ENCODE measurements around the gene PKIB.

DNA sequence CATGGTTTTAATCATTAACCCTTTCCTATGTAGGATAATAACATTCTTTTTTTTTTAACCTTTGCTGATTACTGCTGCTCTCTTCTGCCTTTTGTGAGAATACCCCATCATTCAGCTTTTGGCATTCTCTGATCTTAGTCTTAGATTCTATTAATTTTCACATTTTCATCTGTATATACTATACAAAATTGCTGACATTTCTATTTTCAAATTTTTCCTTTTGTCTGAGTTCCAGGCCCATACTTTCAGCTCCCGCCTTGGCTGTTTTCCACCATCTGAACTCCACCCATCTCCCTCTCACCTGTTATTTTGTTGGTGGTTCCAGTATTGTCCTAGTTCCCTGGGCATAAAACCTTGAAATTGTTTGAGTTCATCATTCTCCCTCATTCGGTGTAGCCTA, 59.2 kb downstream of the PKIB start:
- TF ChIP-seq, protein P1, sequence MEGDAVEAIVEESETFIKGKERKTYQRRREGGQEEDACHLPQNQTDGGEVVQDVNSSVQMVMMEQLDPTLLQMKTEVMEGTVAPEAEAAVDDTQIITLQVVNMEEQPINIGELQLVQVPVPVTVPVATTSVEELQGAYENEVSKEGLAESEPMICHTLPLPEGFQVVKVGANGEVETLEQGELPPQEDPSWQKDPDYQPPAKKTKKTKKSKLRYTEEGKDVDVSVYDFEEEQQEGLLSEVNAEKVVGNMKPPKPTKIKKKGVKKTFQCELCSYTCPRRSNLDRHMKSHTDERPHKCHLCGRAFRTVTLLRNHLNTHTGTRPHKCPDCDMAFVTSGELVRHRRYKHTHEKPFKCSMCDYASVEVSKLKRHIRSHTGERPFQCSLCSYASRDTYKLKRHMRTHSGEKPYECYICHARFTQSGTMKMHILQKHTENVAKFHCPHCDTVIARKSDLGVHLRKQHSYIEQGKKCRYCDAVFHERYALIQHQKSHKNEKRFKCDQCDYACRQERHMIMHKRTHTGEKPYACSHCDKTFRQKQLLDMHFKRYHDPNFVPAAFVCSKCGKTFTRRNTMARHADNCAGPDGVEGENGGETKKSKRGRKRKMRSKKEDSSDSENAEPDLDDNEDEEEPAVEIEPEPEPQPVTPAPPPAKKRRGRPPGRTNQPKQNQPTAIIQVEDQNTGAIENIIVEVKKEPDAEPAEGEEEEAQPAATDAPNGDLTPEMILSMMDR (IDR thresholded peaks at IDR 0.05; ENCODE audit: extremely low read depth in 1 of 2, insufficient read depth in 1 of 2, low read depth in 1 of 2, low read length in 2 of 2), result no peak
- TF ChIP-seq JUN (IDR thresholded peaks at IDR 0.05; ENCODE audit: borderline replicate concordance, insufficient read depth, insufficient read length, low read depth) (no peak), EZH2 (IDR thresholded peaks at IDR 0.05; ENCODE audit: borderline replicate concordance, low read depth, low read length, severe bottlenecking) (no peak), GATA2 (IDR thresholded peaks at IDR 0.05; ENCODE audit: insufficient read depth, insufficient read length, low read depth, low read length) (no peak), POLR2A (IDR thresholded peaks at IDR 0.05; ENCODE audit: low read depth, low read length) (no peak), POLR2AphosphoS5 (IDR thresholded peaks at IDR 0.05; ENCODE audit: insufficient read depth, low read depth, low read length) (no peak), MYC (IDR thresholded peaks at IDR 0.05; ENCODE audit: low read depth, low read length) (no peak)
- TF ChIP-seq, protein P2, sequence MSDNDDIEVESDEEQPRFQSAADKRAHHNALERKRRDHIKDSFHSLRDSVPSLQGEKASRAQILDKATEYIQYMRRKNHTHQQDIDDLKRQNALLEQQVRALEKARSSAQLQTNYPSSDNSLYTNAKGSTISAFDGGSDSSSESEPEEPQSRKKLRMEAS (IDR thresholded peaks at IDR 0.05; ENCODE audit: insufficient read depth, insufficient read length), result no peak

Measured in endothelial cell of umbilical vein (primary cell).